Fibroblast of skin of left biceps (primary cell): ENCODE data around the gene SPRED1.

Experiments
- DNase-seq, 2 experiments: peaks; one replicate each; pipeline ENCODE4 v3.0.0-alpha.2; 2013; ENCODE audit warnings: low read depth in 2 of 2

The SPRED1 gene

DNA sequence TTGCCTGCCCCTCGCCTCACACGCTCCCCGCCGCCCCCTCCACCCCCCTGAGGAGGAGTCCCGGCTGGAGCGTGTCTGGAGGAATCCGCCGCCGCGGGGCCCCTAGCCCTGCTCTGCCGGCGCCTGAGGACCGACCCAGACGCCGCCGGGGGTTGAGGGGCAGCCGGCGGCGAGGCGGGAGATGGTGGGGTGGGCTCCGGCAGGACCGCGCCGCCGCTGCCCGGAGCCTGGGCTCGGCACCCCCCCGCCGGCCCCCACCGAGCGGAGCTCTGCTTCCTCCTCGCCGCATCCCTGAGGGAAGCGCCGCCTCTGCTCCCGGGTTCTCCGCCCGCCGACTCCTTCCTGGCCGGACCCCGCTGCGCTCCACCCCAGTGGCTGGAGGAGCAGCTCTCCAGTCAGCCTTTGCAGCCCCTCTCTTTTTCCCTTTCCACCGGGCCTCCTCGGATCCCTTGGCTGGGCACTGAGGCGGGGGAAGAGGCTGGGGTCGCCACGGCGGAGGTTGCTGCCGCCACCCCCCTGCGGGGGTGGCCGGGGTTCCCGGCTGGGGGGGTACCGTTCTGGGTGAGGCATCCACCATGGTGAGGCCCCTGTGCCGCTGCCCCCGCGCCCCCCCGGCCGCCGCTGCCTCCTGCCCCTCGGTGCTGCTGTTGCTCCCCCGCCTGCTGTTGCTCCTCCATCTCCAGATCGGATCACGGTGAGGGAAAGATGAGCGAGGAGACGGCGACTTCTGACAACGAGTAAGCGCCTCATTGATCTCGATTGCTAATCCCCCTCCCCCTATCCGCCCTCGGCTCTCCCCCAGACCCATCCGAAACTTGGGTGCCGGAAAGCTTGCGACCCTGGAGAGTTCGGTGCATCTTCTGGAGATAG, at the start of gene SPRED1:
TSS of gene SPRED1 (plus strand) at position 356 of the 870 bp plus-strand sequence. CDS start at position 706, 350 bp downstream.
- peak in 1 of 2 experiments; percentile 53 for DNase-seq

DNA sequence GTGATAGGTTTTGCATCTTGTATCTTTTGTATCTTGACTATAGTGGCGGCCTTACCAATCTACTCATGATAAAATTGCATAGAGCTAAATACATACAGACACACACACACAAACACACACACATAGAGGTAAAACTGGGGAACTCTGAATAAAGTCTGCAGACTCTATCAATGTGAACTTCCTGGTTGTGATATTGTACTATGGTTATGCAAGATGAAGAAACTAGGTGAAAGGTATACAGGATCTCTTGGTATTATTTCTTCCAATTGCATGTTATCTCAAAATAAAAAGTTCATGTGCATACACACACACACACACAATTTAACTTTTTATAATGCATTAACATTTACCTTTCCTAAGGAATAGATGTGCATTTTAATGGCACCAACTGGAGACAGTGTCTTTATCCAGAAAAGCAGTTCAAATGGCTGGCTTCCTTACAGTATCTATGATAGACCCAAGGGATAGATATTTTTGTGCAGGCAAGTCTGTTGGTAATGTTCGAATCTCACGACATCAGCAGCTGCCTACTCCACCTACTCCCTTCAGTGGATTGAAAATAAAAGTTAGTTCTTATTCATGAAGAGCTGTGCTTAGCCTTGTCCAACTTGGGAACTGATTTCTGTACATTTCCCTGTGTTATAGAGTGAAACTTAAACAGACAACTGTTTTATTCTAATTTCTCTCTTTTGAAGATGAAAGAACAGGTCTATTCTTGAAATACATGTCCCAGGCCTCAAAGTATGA, 46.9 kb upstream of the SPRED1 start:
- no peak for DNase-seq

DNA sequence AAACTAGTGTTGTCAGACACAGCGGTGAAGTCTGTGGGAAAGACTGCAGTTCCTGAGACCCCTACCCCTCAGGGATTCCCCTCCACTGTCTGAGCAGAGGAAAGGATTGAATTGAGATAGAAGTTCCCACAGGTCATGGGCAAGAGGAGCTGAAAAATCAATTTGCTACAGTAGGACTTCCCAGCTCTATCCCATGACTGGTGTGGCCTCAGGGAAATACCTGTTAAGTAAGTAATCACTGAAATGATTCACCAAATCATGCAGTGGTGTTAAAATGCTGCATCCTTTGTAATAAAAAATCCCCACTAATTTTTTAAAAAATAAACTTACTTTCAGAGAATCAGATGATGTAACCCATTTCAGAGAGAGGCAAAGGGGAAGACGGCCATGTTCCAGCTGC, 45.0 kb upstream of the SPRED1 start:
- DNase-seq, result no peak

DNA sequence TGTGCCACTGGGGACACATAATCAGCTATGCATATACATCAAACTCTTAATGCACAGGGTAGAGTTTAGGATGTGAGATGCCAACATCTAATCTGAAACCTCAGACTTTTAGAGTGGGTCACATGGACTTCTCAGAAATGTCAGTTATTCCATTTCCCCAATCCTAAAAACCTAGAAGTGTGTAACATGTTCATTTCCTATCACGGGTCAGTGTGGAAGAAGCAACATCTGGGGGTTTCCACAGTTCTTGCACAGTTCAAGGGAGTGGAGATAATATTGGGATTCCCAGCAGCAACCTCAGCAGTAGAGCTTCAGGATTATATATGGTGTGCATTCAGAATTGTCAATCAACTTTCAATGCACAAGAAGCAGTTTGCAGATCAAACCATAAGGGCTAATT, 44.4 kb upstream of the SPRED1 start:
- DNase-seq, result no peak

- no peak for DNase-seq
Measured at GRCh38 chr15:38208779-38209178, 43.9 kb upstream of the SPRED1 start.

- no peak for DNase-seq
Measured at GRCh38 chr15:38211249-38211648, 41.4 kb upstream of the SPRED1 start.

DNA sequence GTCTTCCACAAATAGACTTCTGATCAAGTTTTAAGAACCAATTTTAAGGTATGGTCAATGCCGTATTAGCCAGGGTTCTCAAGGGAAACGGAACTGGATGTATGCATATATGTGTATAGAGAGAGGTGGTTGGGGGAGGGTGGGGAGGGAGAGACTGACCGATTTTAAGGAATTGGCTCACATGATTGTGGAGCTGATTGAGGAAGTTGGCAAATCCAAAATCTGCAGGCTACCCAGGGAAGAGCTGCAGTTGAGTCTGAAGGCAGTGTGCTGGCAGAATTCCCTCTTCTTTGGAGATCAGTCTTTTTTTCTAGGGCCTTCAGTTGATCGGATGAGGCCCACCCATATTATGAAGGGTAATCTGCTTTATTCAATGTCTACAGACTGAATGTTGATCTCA, 40.8 kb upstream of the SPRED1 start:
- DNase-seq, result no peak

DNA sequence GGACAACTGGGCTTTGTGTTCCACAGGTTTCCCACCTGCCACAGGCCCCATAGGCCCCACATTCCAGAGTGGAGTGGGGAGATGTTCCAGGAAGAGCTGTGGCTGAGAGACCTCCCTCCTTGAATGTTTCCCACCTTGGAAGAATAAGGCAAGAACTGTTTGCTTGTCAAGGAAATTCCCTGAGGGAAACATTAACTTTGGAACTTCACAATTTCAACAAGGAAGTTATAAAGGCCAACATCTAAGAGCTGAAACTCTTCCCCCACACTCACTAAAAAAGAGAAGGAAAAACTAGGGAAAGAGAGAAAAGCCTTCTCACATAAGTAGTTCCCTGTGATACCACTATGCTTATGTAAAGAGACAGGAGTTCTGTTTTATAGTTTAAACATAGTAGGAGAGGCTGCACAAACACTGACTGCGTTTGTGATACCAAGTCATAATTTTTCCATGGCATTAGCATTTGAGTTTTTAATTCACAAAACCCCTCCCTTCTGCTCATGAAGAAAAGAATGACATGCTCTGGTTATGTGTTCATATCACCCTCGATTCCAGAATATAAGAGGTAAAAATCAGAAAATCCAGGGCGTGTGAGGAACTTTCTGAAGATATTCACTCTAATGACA, 39.8 kb upstream of the SPRED1 start:
- no peak for DNase-seq

DNA sequence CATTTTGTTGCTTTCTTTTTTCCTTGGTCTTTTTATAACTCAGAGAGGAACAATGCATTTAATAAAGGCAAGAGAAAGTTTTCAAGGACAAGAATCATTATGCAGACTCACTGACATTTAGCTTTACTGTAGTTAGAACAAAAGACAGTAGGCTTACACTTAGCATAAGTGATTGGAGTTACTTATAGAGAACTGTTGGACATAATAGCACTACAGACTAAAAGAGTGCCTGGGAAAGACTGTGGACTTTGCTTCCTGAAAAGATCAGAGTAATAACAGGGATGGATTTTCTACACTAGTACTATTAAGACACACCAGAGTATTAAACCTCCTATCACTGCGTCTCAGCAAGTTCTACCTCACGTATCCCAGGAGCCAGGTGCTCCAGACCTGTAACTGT, 39.3 kb upstream of the SPRED1 start:
- DNase-seq, result no peak

DNA sequence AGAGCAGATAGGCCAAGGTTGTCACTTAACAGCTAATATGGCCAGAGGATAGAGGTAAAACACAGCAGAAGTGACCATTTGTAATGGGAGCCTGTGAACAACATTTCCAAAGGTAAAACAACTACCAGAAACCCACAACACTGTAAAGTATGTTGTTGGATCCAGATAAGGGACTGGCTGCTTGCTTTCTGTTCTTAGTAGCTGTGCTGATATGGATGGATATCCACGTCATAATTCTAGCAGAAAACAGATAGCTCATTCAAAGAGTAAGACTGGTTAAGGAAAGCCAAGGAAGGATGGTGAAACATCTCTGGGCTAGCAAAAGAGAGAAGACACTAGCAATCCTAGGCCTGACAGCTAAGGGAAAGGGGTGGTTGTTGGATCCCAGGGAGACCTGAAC, 36.9 kb upstream of the SPRED1 start:
- no peak for DNase-seq

DNA sequence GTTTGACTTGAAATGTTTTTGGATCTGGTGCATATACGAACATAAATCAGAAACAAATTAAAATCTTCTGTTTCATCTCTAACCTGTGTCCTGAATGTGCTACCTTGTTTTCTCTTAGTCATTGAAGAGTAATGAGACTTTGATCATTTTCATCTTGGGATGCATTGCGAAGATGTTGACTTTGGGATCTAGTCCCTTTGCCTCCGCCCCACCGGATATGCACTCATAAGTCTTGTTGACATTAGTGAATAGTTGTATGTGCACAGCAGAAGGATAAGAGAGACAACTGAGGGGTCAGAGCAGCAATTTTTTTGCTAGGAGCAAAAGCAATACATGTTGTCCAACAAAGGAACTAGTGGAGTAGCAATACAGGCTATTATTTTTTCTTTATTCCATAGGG, 35.9 kb upstream of the SPRED1 start:
- no peak for DNase-seq

DNA sequence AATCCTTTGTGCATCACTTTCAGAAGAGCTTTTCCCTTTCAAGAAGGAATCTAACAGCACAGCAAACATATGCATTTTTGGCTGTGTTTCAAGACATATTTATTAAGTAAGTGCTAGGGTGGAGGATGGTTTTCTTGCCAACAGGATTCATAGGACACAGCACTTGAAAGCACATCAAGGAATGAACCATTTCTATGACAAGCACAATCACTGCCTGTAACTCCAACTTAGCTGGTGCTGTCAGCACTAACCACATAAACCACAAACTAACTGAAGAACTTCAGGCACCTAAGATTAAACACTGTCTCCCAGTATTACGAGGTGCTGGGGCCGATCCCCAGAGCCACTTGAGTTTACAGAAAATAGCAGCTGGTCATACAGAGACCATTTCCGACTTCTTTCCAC, 35.4 kb upstream of the SPRED1 start:
- DNase-seq, result peak; percentile 79 to 83

- DNase-seq, result peak in 1 of 2 experiments; percentile 30
Measured at GRCh38 chr15:38217788-38218609, 34.6 kb upstream of the SPRED1 start.

DNA sequence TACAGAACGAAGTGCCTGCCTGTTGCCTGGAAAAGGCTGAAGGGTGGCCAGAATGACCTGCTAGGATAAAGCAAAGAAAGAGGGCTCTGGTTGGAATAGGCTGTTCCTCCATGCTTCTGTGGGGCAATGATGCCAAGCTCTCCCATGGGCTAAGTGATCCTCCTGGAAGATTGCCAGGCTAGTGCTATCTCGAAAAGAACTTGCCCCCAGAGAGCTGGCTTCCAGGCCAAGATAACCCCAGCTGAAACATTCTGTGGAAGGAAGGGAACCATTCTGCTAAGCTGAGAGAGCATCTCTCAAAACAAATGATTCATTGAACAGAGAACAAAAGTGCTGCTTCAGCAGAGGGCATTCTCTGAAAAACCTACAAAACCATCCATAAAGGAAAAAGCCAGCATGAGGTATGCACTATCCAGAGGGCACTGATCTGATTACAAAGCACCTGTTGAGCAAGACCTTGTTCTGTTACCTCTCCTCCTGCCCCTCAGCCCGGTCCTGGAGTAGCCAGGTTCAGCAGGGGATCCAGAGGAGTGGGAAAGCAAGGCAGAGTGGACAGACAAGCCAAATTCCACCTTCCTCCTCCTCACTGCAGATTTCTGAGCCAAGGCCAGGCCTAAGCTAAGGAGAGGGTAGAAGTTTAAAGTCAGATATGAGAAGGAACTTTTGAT, 31.9 kb upstream of the SPRED1 start:
- no peak for DNase-seq

GRCh38 chr15:38224486-38224885, 28.1 kb upstream of the SPRED1 start:
- no peak for DNase-seq

- no peak for DNase-seq
Measured at GRCh38 chr15:38225381-38225780, 27.3 kb upstream of the SPRED1 start.

- DNase-seq, result peak; percentile 51 to 55
Measured at GRCh38 chr15:38226608-38227266, 25.9 kb upstream of the SPRED1 start.

DNA sequence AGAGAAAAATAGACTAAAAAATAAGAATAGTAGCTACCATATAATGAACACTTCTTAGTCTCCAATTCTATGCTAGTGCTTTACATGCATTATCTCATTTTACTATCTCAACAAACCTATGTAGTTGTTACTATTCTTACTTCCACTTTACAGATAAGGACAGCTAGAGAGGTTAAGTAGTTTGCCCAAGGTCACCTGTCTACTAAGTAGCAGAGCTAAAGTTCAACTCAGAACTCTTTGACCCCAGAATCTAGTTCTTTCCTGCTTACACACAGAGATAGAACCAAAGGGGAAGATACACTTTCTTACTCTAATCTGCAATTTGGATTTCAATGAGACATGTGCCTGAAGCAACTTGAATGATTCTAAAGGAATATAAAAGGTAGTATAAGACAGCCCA, 24.7 kb upstream of the SPRED1 start:
- DNase-seq, result no peak

DNA sequence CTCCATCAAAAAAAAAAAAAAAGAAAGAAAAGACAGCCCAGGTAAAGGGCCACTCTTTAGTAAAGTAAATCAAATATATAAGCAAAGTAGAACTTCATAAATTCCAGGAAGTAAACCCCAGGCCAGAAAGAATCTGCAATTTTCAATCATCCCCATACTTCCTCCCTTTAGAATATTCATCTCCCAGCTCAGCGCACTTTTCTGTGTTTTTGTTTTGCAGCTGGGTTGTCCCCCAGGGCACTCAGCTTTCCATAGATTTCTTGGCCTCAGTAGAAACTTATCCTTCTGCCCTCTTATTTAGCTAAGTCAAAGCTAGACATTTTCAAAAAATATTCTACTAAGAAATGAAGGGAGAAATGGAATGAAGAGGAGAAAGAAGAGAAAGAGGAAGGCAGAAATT, 24.0 kb upstream of the SPRED1 start:
- no peak for DNase-seq

DNA sequence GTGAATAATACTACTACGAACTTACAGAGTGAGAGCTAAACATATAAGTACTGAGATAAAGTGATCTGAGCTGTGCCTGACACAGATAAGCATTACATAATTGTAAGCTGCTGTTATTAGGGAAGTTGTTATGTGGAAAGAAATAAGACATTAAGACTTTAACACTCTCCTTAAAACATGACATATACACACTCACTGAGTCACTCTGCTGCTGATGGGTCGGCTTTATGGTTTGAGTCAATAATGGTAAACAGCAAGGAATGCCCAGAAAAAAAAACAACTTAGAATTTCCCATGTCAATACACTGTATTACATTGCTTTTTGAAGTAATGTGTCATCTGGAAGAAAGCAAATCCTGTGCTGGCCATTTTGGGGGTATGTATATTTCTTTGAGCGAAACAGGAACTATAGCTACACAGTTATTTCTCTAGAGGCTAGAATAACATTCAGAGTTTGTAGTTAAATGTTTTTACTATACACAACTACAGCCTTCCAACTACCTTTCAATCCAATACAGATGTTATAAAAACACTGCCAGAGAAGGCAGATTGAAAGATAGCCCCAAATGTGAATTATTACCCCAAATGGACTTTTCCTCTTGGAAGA, 22.8 kb upstream of the SPRED1 start:
- DNase-seq, result no peak
